Sigmoid colon (tissue), 7 donors: ENCODE results near the gene SVEP1. TPM values are rescaled to one million over a fixed set of nuclear protein-coding genes. Genes with fewer than 3 reads are reported as not detected.
A peak's percentile ranks its signal among the peaks of the same experiment; 100 is the strongest.

ENCODE experiments used
- DNase-seq: peaks from one replicate; pipeline ENCODE4 v3.0.0-alpha.2; 2019
- H3K27ac ChIP-seq, 4 donors: fragments of 200-600 bp; sonication (generic); one replicate each; pipeline ENCODE4 v1.5.1; 2016 to 2019; ENCODE audit warnings: mild to moderate bottlenecking in 1 of 4
- H3K27me3 ChIP-seq, 3 donors: fragments of 200-600 bp; sonication (generic); one replicate each; pipeline ENCODE4 v1.5.1; 2019; ENCODE audit warnings: mild to moderate bottlenecking in 1 of 3
- H3K36me3 ChIP-seq, 4 donors: fragments of 200-600 bp; sonication (generic); one replicate each; pipeline ENCODE4 v1.5.1; 2016 to 2019
- H3K4me1 ChIP-seq, 4 donors: fragments of 200-600 bp; sonication (generic); one replicate each; pipeline ENCODE4 v1.5.1; 2017 to 2019
- H3K4me3 ChIP-seq, 4 donors: fragments of 200-600 bp; sonication (generic); one replicate each; pipeline ENCODE4 v1.5.1; 2017 to 2019; ENCODE audit warnings: mild to moderate bottlenecking in 2 of 4, moderate library complexity in 1 of 4
- H3K9me3 ChIP-seq, 4 donors: fragments of 200-600 bp in 3 of 4; sonication (generic) in 3 of 4; one replicate each; pipeline versions ENCODE4 v1.5.1 to v1.6.1; 2013 to 2019
- CTCF ChIP-seq, 4 experiments: fragments of 450-650 bp in 3 of 4; fragments of 200-600 bp in 1 of 4; IDR thresholded peaks; one replicate each; pipeline ENCODE4 v1.5.1; 2016 to 2019; ENCODE audit warnings: antibody characterized with exemption in 4 of 4, mild to moderate bottlenecking in 3 of 4, moderate library complexity in 2 of 4
- EP300 ChIP-seq, 4 donors: sonication (generic); formaldehyde crosslinking; IDR thresholded peaks; one replicate each; pipeline ENCODE4 v1.6.1; 2017; ENCODE audit warnings: antibody characterized with exemption in 4 of 4
- POLR2A ChIP-seq, 2 donors: fragments of 450-650 bp; IDR thresholded peaks; one replicate each; pipeline ENCODE4 v1.6.1; 2016; ENCODE audit warnings: antibody characterized with exemption in 2 of 2, mild to moderate bottlenecking in 2 of 2, moderate library complexity in 2 of 2
- POLR2AphosphoS5 ChIP-seq, 4 donors: sonication (generic); formaldehyde crosslinking; IDR thresholded peaks; one replicate each; pipeline ENCODE4 v1.6.1; 2017; ENCODE audit warnings: antibody characterized with exemption in 4 of 4
- WGBS, 2 donors: extraction: QIAGEN DNeasy Blood & Tissue Kit; methylation state at CpG; one replicate each; pipeline ENCODE4 v1.1.7; 2013; 5-methylcytosine and 5-hydroxymethylcytosine counted together
- intact Hi-C: fragments of 100-400 bp; cut with DNase I; formaldehyde crosslinking; loops from one replicate; pipeline ENCODE4 v1.15.1; 2023
- polyA plus RNA-seq, 3 donors: library from polyadenylated mRNA; stranded (reverse); fragments of 200-250 nt; gene quantifications; one replicate each; pipeline ENCODE4 v1.2.3, GENCODE V29; 2013
- total RNA-seq, 4 donors: library from RNA; depleted of rRNA; stranded (reverse); fragments of >200 nt; gene quantifications; one replicate each; pipeline ENCODE4 v1.1.0, GENCODE V29; 2016
- donor health status: healthy with polysubstance abuse.
- donor health status: Bipolar disorder and iron deficiency.
- donor health status: healthy.

The SVEP1 gene
- total and polyA plus RNA-seq, 7 donors = 0.23 to 77.5 (median 24.3) TPM

GRCh38 chr9:110583237-110583636 is 3.7 kb upstream of the SVEP1 start:
- no peak overlapping the region for H3K27ac ChIP-seq
- WGBS, 2 donors = 29 to 55% methylated on average over 4 of the region's 4 CpGs
- intact Hi-C loops = no loop called here

GRCh38 chr9:110582156-110582555 is 2.6 kb upstream of the SVEP1 start:
- H3K27me3 ChIP-seq = peaks cover 0 to 17% (median 0%) of the 10 kb centered on the region in 3 donors
- intact Hi-C loops = no loop called here
- TF ChIP-seq EP300 (IDR thresholded peaks at IDR 0.05) (no peak), POLR2A (IDR thresholded peaks at IDR 0.05) (no peak), CTCF (IDR thresholded peaks at IDR 0.05) (no peak), POLR2AphosphoS5 (IDR thresholded peaks at IDR 0.05) (no peak)
- no peak for DNase-seq
- H3K27ac ChIP-seq = no peak overlapping the region
- H3K4me3 ChIP-seq = no peak overlapping the region
- H3K9me3 ChIP-seq = no peaks in the 10 kb centered on the region
- H3K4me1 ChIP-seq = peaks cover 0 to 21% (median 15%) of the 10 kb centered on the region in 4 donors
- no peaks in the 10 kb centered on the region for H3K36me3 ChIP-seq
- 80 to 81% methylated on average over 3 of the region's 3 CpGs for WGBS, 2 donors

More at GRCh38 chr9:110583237-110583636, 3.7 kb upstream of the SVEP1 start:
- Histone ChIP-seq H3K27me3 (peaks cover 0 to 17% (median 0%) of the 10 kb centered on the region in 3 donors), H3K4me1 (peaks cover 0 to 21% (median 15%) of the 10 kb centered on the region in 4 donors), H3K9me3 (no peaks in the 10 kb centered on the region), H3K4me3 (no peak overlapping the region), H3K36me3 (no peaks in the 10 kb centered on the region)
- no peak for DNase-seq
- no peak for TF ChIP-seq EP300 (IDR thresholded peaks at IDR 0.05)
- no peak for TF ChIP-seq CTCF (IDR thresholded peaks at IDR 0.05)
- TF ChIP-seq POLR2AphosphoS5 (IDR thresholded peaks at IDR 0.05) = no peak
- TF ChIP-seq POLR2A (IDR thresholded peaks at IDR 0.05) = no peak

GRCh38 chr9:110580850-110581249 is 1.3 kb upstream of the SVEP1 start:
- H3K27me3 ChIP-seq = peaks cover 0 to 17% (median 0%) of the 10 kb centered on the region in 3 donors
- peaks cover 0 to 21% (median 15%) of the 10 kb centered on the region in 4 donors for H3K4me1 ChIP-seq
- TF ChIP-seq EP300 (IDR thresholded peaks at IDR 0.05) = no peak
- no peak for TF ChIP-seq POLR2A (IDR thresholded peaks at IDR 0.05)
- no peaks in the 10 kb centered on the region for H3K9me3 ChIP-seq
- peak overlapping the region in 2 of 4 donors; percentile 74 to 78 for H3K27ac ChIP-seq
- no peak overlapping the region for H3K4me3 ChIP-seq
- intact Hi-C loops = no loop called here
- no peak for DNase-seq
- H3K36me3 ChIP-seq = no peaks in the 10 kb centered on the region
- 72 to 74% methylated on average over 6 of the region's 6 CpGs for WGBS, 2 donors

GRCh38 chr9:110579862-110580219 is 300 bp upstream of the SVEP1 start:
- Histone ChIP-seq H3K27me3 (peaks cover 0 to 17% (median 0%) of the 10 kb centered on the region in 3 donors), H3K27ac (peak overlapping the region; percentile 61 to 78 (median 76)), H3K36me3 (no peaks in the 10 kb centered on the region), H3K4me3 (peak overlapping the region; percentile 21 to 57 (median 53)), H3K4me1 (peaks cover 0 to 21% (median 15%) of the 10 kb centered on the region in 4 donors), H3K9me3 (no peaks in the 10 kb centered on the region)
- TF ChIP-seq POLR2A (IDR thresholded peaks at IDR 0.05) (no peak), CTCF (IDR thresholded peaks at IDR 0.05) (no peak), POLR2AphosphoS5 (IDR thresholded peaks at IDR 0.05) (no peak), EP300 (IDR thresholded peaks at IDR 0.05) (no peak)
- intact Hi-C loops = no loop called here
- 2% methylated on average over 13 of the region's 13 CpGs for WGBS, 2 donors
- DNase-seq = peak; percentile 79

GRCh38 chr9:110578575-110579033 is 937 bp downstream of the SVEP1 start:
- Histone ChIP-seq H3K36me3 (no peaks in the 10 kb centered on the region), H3K9me3 (no peaks in the 10 kb centered on the region), H3K4me1 (peaks cover 0 to 21% (median 15%) of the 10 kb centered on the region in 4 donors), H3K4me3 (peak overlapping the region; percentile 21 to 57 (median 53)), H3K27ac (peak overlapping the region; percentile 61 to 78 (median 76)), H3K27me3 (peaks cover 0 to 17% (median 0%) of the 10 kb centered on the region in 3 donors)
- no peak for DNase-seq
- intact Hi-C loops = no loop called here
- TF ChIP-seq EP300 (IDR thresholded peaks at IDR 0.05) (no peak), POLR2A (IDR thresholded peaks at IDR 0.05) (no peak), CTCF (IDR thresholded peaks at IDR 0.05) (no peak), POLR2AphosphoS5 (IDR thresholded peaks at IDR 0.05) (no peak)
- 12% methylated on average over 22 of the region's 22 CpGs for WGBS, 2 donors
